WTC11 (cell line): ENCODE measurements around the gene PRM2. TPM values are rescaled to one million over a fixed set of nuclear protein-coding genes. Genes with fewer than 3 reads are reported as not detected.

ENCODE experiments used
- ATAC-seq: fragments of 200-7000 bp; cut with Tn5 transposase; 2 replicates; pipeline ENCODE4 v1.10.0; 2021; ENCODE audit warnings: mild to moderate bottlenecking, moderate library complexity
- CTCF ChIA-PET: fragments of 300-600 bp; sonication (Branson Sonifier 250); formaldehyde crosslinking; loops from one replicate; lab custom pipeline; 2021; ENCODE audit warnings: antibody characterized with exemption; lab: Charles Lee
- POLR2A ChIA-PET: fragments of 350-600 bp; sonication (Branson Sonifier 250); formaldehyde crosslinking; loops from one replicate; lab custom pipeline; 2021; ENCODE audit warnings: antibody characterized with exemption; lab: Charles Lee
- DNase-seq: peaks from one replicate; pipeline ENCODE4 v3.0.0; 2021; ENCODE audit warnings: low spot score
- H3K27ac Mint-ChIP-seq: 2 replicates; pipeline ENCODE4 v1.8.0; 2021; ENCODE audit warnings: mixed read lengths
- H3K27me3 Mint-ChIP-seq: 2 replicates; pipeline ENCODE4 v1.8.0; 2021; ENCODE audit warnings: low read depth, mild to moderate bottlenecking, moderate library complexity, mixed read lengths
- H3K36me3 Mint-ChIP-seq: 2 replicates; pipeline ENCODE4 v1.8.0; 2021; ENCODE audit warnings: mixed read lengths
- H3K4me1 Mint-ChIP-seq: 2 replicates; pipeline ENCODE4 v1.8.0; 2022; ENCODE audit warnings: mixed read lengths
- H3K4me3 Mint-ChIP-seq: 2 replicates; pipeline ENCODE4 v1.8.0; 2021; ENCODE audit warnings: mild to moderate bottlenecking, moderate library complexity, mixed read lengths
- H3K9me3 Mint-ChIP-seq: 2 replicates; pipeline ENCODE4 v1.8.0; 2021; ENCODE audit warnings: mixed read lengths
- CBFB ChIP-seq: sonication (generic); formaldehyde crosslinking; IDR thresholded peaks from 2 replicates; pipeline ENCODE4 v1.8.1; 2022; ENCODE audit warnings: mild to moderate bottlenecking, low read depth, missing genetic modification reagents
- CREB1 ChIP-seq: sonication (generic); formaldehyde crosslinking; IDR thresholded peaks from 2 replicates; pipeline ENCODE4 v1.8.0; 2023; ENCODE audit warnings: mild to moderate bottlenecking, missing genetic modification reagents
- CREM ChIP-seq: sonication (generic); formaldehyde crosslinking; IDR thresholded peaks from 2 replicates; pipeline ENCODE4 v1.8.1; 2022; ENCODE audit warnings: mild to moderate bottlenecking, missing genetic modification reagents, moderate library complexity
- EMX1 ChIP-seq: fragments of 250-450 bp; sonication (Bioruptor Pico); IDR thresholded peaks from 2 replicates; pipeline ENCODE4 v1.8.0; 2021; ENCODE audit warnings: mild to moderate bottlenecking
- FOXJ3 ChIP-seq: sonication (generic); formaldehyde crosslinking; IDR thresholded peaks from 2 replicates; pipeline ENCODE4 v1.9.0; 2021; ENCODE audit warnings: missing genetic modification reagents, mild to moderate bottlenecking, borderline replicate concordance
- HMGA2 ChIP-seq: fragments of 250-450 bp; sonication (Bioruptor Pico); IDR thresholded peaks from 2 replicates; pipeline ENCODE4 v1.4.0; 2021; ENCODE audit warnings: mild to moderate bottlenecking, moderate library complexity
- JAZF1 ChIP-seq: fragments of 250-450 bp; sonication (Bioruptor Pico); IDR thresholded peaks from 2 replicates; pipeline ENCODE4 v1.9.0; 2021; ENCODE audit warnings: moderate library complexity, mild to moderate bottlenecking, inconsistent platforms
- MXD4 ChIP-seq: fragments of 250-450 bp; sonication (Bioruptor Pico); IDR thresholded peaks from 2 replicates; pipeline ENCODE4 v1.8.0; 2021; ENCODE audit warnings: mild to moderate bottlenecking, moderate library complexity, borderline replicate concordance
- TEAD1 ChIP-seq: sonication (generic); formaldehyde crosslinking; IDR thresholded peaks from 2 replicates; pipeline ENCODE4 v1.8.0; 2022; ENCODE audit warnings: mild to moderate bottlenecking, missing genetic modification reagents
- TEAD4 ChIP-seq: sonication (generic); formaldehyde crosslinking; IDR thresholded peaks from 2 replicates; pipeline ENCODE4 v1.8.0; 2022; ENCODE audit warnings: mild to moderate bottlenecking, missing genetic modification reagents
- ZBTB21 ChIP-seq: sonication (generic); formaldehyde crosslinking; IDR thresholded peaks from 2 replicates; pipeline ENCODE4 v1.8.1; 2023; ENCODE audit warnings: mild to moderate bottlenecking, missing genetic modification reagents, borderline replicate concordance
- ZNF138 ChIP-seq: sonication (generic); formaldehyde crosslinking; conservative IDR thresholded peaks from 2 replicates; pipeline ENCODE4 v1.8.1; 2022; ENCODE audit warnings: mild to moderate bottlenecking, moderate library complexity, missing genetic modification reagents
- ZNF317 ChIP-seq: sonication (generic); formaldehyde crosslinking; IDR thresholded peaks from 2 replicates; pipeline ENCODE4 v1.8.1; 2023; ENCODE audit warnings: low read depth, mild to moderate bottlenecking, moderate library complexity, missing genetic modification reagents, borderline replicate concordance
- ZNF416 ChIP-seq: fragments of 250-450 bp; sonication (Bioruptor Pico); IDR thresholded peaks from 2 replicates; pipeline ENCODE4 v1.9.0; 2021; ENCODE audit warnings: mild to moderate bottlenecking, inconsistent platforms
- total RNA-seq: library from RNA; stranded (reverse); gene quantifications from 3 replicates; pipeline ENCODE4 v1.2.3, GENCODE V29; 2021
- TF ChIP-seq, protein P1 (sequence below): sonication (generic); formaldehyde crosslinking; IDR thresholded peaks from 2 replicates; pipeline ENCODE4 v1.8.1; 2023; ENCODE audit warnings: mild to moderate bottlenecking, missing genetic modification reagents
- TF ChIP-seq, protein P2 (sequence below): fragments of 250-450 bp; sonication (Bioruptor Pico); IDR thresholded peaks from 2 replicates; pipeline ENCODE4 v1.9.0; 2021; ENCODE audit warnings: moderate library complexity, mild to moderate bottlenecking, inconsistent platforms, borderline replicate concordance
- TF ChIP-seq, protein P3 (sequence below): sonication (generic); formaldehyde crosslinking; IDR thresholded peaks from 2 replicates; pipeline ENCODE4 v1.8.1; 2022; ENCODE audit warnings: mild to moderate bottlenecking, missing genetic modification reagents, moderate library complexity, borderline replicate concordance
- TF ChIP-seq, protein P4 (sequence below): fragments of 250-450 bp; sonication (Bioruptor Pico); IDR thresholded peaks from 2 replicates; pipeline ENCODE4 v2.1.2; 2022; ENCODE audit warnings: mild to moderate bottlenecking, moderate library complexity
- TF ChIP-seq, protein P5 (sequence below): sonication (generic); formaldehyde crosslinking; IDR thresholded peaks from 2 replicates; pipeline ENCODE4 v1.8.1; 2023; ENCODE audit warnings: mild to moderate bottlenecking, missing genetic modification reagents, moderate library complexity
- TF ChIP-seq, protein P6 (sequence below): sonication (generic); formaldehyde crosslinking; IDR thresholded peaks from 2 replicates; pipeline ENCODE4 v1.8.1; 2023; ENCODE audit warnings: mild to moderate bottlenecking, missing genetic modification reagents, borderline replicate concordance

PRM2 gene
- total RNA-seq, 1 experiment from 2014 or later, result not detected

DNA sequence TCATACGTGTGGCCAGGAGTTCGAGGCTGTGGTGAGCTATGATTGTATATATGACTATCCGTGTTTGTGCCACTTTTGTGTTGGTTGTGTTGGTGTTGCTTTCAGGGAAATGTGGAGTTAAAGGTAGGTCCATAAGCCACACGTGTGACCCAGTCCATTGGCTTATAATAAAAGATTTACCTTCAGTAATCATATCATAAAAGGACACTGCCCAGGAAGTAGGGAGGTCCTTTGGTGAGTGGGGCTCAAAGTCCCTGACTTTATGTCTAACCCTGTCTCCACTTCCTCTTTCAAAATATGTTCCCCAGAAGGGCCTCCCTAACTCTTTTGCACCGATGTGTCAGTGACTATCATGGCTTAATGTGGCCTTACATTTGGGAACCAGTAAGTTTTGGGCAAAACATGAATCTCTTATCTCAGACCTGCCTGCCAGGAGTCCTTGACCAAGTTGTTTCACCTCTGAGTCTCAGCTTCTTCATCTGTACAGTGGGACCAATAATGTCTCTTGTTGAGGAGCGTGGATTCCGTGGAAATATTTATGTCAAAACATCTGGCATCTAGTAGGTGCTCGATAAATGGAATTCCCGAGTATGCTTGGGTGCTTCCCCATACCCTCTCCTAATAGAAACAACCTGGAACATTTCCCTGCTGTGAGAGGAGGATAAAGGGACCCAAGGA lies 12.0 kb downstream of the PRM2 start (continued):
- no peak for TF ChIP-seq CBFB
- TF ChIP-seq, protein P1, sequence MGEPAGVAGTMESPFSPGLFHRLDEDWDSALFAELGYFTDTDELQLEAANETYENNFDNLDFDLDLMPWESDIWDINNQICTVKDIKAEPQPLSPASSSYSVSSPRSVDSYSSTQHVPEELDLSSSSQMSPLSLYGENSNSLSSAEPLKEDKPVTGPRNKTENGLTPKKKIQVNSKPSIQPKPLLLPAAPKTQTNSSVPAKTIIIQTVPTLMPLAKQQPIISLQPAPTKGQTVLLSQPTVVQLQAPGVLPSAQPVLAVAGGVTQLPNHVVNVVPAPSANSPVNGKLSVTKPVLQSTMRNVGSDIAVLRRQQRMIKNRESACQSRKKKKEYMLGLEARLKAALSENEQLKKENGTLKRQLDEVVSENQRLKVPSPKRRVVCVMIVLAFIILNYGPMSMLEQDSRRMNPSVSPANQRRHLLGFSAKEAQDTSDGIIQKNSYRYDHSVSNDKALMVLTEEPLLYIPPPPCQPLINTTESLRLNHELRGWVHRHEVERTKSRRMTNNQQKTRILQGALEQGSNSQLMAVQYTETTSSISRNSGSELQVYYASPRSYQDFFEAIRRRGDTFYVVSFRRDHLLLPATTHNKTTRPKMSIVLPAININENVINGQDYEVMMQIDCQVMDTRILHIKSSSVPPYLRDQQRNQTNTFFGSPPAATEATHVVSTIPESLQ, result no peak
- no peak for TF ChIP-seq EMX1 (CRISPR knock-in tag)
- TF ChIP-seq HMGA2 (CRISPR knock-in tag), result no peak
- TF ChIP-seq TEAD4 (CRISPR knock-in tag), result no peak
- TF ChIP-seq, protein P2, sequence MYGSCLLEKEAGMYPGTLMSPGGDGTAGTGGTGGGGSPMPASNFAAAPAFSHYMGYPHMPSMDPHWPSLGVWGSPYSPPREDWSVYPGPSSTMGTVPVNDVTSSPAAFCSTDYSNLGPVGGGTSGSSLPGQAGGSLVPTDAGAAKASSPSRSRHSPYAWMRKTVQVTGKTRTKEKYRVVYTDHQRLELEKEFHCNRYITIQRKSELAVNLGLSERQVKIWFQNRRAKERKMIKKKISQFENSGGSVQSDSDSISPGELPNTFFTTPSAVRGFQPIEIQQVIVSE, result no peak
- no peak for TF ChIP-seq ZNF317 (CRISPR knock-in tag)
- TF ChIP-seq JAZF1, result no peak
- no peak for TF ChIP-seq CREB1 (CRISPR knock-in tag)

DNA sequence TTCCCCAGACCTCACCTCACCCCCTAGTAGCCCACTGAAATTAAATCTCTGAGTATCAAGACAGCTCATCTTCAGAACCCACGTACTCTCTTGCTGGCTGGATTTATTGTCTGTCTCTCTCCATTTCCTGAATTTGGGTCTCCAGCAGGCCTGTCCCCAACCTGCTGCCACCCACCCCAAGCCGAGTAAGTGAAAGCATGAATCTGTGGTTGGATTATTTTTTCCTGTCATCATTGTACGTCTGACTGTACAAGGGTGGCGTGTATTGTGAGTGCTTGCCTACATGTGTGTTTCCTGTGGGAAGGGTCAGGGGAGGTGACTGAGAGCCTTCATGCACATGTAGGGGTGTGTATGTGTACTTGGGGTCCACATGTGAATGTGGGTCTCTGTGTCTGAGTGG lies 12.5 kb downstream of the PRM2 start:
- no peak for ATAC-seq
- no peak overlapping the region for H3K27ac Mint-ChIP-seq
- no peaks in the 10 kb centered on the region for H3K36me3 Mint-ChIP-seq

DNA sequence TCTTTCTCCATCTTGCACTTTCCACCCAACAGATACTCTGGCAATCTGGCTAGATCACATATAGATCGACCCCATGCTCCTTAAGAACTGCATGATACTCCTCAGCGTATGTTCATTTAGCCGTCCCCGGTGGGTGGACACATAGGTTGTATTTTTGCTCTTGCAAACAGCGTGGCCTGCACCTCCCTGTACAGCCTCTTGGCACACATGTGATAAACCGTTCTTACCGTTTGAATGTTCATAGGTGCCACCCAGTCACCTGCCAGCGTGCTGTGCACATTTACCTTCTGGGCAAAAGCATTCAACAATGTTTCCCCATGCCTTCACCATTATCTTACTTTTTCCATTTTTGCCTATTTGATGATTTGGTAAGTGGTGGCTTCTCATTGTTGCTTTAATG lies 13.4 kb downstream of the PRM2 start:
- no peak overlapping the region for H3K4me3 Mint-ChIP-seq
- ATAC-seq (no peak), DNase-seq (no peak)
- ChIA-PET POLR2A (no interaction called here), CTCF (interaction anchor here (0.9 to 3.3 kb wide), 3 partner anchors 11 to 109 kb away, joined by 3 to 13 read pairs (median 8); partner anchors contain the start of gene PRM3)
- no peaks in the 10 kb centered on the region for H3K36me3 Mint-ChIP-seq
- H3K27me3 Mint-ChIP-seq, result no peaks in the 10 kb centered on the region; the same call in 1 of the 2 replicates
- H3K9me3 Mint-ChIP-seq, result no peaks in the 10 kb centered on the region
- H3K4me1 Mint-ChIP-seq, result peaks cover 13% of the 10 kb centered on the region
- H3K27ac Mint-ChIP-seq, result no peak overlapping the region
- no peak for TF ChIP-seq CBFB
- no peak for TF ChIP-seq MXD4 (CRISPR knock-in tag)
- TF ChIP-seq, protein P3, sequence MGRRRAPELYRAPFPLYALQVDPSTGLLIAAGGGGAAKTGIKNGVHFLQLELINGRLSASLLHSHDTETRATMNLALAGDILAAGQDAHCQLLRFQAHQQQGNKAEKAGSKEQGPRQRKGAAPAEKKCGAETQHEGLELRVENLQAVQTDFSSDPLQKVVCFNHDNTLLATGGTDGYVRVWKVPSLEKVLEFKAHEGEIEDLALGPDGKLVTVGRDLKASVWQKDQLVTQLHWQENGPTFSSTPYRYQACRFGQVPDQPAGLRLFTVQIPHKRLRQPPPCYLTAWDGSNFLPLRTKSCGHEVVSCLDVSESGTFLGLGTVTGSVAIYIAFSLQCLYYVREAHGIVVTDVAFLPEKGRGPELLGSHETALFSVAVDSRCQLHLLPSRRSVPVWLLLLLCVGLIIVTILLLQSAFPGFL (CRISPR knock-in tag), result no peak
- no peak for TF ChIP-seq CREM
- TF ChIP-seq, protein P4, sequence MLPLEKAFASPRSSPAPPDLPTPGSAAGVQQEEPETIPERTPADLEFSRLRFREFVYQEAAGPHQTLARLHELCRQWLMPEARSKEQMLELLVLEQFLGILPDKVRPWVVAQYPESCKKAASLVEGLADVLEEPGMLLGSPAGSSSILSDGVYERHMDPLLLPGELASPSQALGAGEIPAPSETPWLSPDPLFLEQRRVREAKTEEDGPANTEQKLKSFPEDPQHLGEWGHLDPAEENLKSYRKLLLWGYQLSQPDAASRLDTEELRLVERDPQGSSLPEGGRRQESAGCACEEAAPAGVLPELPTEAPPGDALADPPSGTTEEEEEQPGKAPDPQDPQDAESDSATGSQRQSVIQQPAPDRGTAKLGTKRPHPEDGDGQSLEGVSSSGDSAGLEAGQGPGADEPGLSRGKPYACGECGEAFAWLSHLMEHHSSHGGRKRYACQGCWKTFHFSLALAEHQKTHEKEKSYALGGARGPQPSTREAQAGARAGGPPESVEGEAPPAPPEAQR (CRISPR knock-in tag), result no peak
- TF ChIP-seq FOXJ3 (CRISPR knock-in tag), result no peak
- no peak for TF ChIP-seq ZNF416 (CRISPR knock-in tag)
- no peak for TF ChIP-seq ZBTB21 (CRISPR knock-in tag)
- no peak for TF ChIP-seq TEAD1
- TF ChIP-seq, protein P5, sequence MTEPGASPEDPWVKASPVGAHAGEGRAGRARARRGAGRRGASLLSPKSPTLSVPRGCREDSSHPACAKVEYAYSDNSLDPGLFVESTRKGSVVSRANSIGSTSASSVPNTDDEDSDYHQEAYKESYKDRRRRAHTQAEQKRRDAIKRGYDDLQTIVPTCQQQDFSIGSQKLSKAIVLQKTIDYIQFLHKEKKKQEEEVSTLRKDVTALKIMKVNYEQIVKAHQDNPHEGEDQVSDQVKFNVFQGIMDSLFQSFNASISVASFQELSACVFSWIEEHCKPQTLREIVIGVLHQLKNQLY (CRISPR knock-in tag), result no peak
- TF ChIP-seq ZNF138 (CRISPR knock-in tag), result no peak
- TF ChIP-seq EMX1 (CRISPR knock-in tag), result no peak

More for the DNA sequence above, 12.5 kb downstream of the PRM2 start:
- Mint-ChIP-seq H3K9me3 (no peaks in the 10 kb centered on the region), H3K4me1 (peaks cover 13% of the 10 kb centered on the region), H3K4me3 (no peak overlapping the region), H3K27me3 (no peaks in the 10 kb centered on the region; the same call in 1 of the 2 replicates)
- TF ChIP-seq, protein P5 (CRISPR knock-in tag), result no peak
- TF ChIP-seq, protein P6, sequence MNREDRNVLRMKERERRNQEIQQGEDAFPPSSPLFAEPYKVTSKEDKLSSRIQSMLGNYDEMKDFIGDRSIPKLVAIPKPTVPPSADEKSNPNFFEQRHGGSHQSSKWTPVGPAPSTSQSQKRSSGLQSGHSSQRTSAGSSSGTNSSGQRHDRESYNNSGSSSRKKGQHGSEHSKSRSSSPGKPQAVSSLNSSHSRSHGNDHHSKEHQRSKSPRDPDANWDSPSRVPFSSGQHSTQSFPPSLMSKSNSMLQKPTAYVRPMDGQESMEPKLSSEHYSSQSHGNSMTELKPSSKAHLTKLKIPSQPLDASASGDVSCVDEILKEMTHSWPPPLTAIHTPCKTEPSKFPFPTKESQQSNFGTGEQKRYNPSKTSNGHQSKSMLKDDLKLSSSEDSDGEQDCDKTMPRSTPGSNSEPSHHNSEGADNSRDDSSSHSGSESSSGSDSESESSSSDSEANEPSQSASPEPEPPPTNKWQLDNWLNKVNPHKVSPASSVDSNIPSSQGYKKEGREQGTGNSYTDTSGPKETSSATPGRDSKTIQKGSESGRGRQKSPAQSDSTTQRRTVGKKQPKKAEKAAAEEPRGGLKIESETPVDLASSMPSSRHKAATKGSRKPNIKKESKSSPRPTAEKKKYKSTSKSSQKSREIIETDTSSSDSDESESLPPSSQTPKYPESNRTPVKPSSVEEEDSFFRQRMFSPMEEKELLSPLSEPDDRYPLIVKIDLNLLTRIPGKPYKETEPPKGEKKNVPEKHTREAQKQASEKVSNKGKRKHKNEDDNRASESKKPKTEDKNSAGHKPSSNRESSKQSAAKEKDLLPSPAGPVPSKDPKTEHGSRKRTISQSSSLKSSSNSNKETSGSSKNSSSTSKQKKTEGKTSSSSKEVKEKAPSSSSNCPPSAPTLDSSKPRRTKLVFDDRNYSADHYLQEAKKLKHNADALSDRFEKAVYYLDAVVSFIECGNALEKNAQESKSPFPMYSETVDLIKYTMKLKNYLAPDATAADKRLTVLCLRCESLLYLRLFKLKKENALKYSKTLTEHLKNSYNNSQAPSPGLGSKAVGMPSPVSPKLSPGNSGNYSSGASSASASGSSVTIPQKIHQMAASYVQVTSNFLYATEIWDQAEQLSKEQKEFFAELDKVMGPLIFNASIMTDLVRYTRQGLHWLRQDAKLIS (CRISPR knock-in tag), result no peak
- DNase-seq, result no peak
- ChIA-PET CTCF (interaction anchor here (0.9 to 2.3 kb wide), 2 partner anchors 10 to 92 kb away, joined by 3 to 8 read pairs; partner anchors contain the start of gene PRM3), POLR2A (no interaction called here)
